ENCODE results near the gene ADCY9. TPM values are rescaled to one million over a fixed set of nuclear protein-coding genes. Genes with fewer than 3 reads are reported as not detected.
"Not testable (repeated sequence)": the region's sequence is repeated elsewhere in the genome, so short reads cannot be mapped to it uniquely, and the experiment has no call there.

Gene ADCY9
- total and polyA plus RNA-seq, 10 donors, result 0.70 to 23.0 (median 11.8) TPM

- DNase-seq, result no peak
- H3K27me3 ChIP-seq (replicated peaks in 1 of 7), result no peaks in the 10 kb centered on the region
- WGBS, 5 donors, result 58 to 75% (median 72%) methylated on average over 11 of the region's 11 CpGs
- no peaks in the 10 kb centered on the region for H3K9me3 ChIP-seq
- peaks cover 0 to 17% (median 3%) of the 10 kb centered on the region in 6 donors for H3K4me1 ChIP-seq
- TF ChIP-seq CTCF (IDR thresholded peaks at IDR 0.05 in 8 of 11, conservative IDR thresholded peaks at IDR 0.05 in 3 of 11), result no peak
- no peak for TF ChIP-seq POLR2A (IDR thresholded peaks at IDR 0.05)
- peak in 1 of 3 donors; percentile 17 for TF ChIP-seq POLR2AphosphoS5 (IDR thresholded peaks at IDR 0.05)
- intact Hi-C loops (cut with DNase I; ENCODE audit: low total_unique reads), result no loop called here
- peak overlapping the region in 1 of 8 donors; percentile 13 for H3K27ac ChIP-seq
- no peaks in the 10 kb centered on the region for H3K36me3 ChIP-seq
- no peak overlapping the region for H3K4me3 ChIP-seq
These were observed 170.3 kb downstream of the ADCY9 start for GRCh38 chr16:3945751-3946603.

- H3K36me3 ChIP-seq; H3K4me3 ChIP-seq; H3K27me3 ChIP-seq (replicated peaks in 1 of 7); intact Hi-C loops (cut with DNase I; ENCODE audit: low total_unique reads); H3K4me1 ChIP-seq; DNase-seq; H3K9me3 ChIP-seq; H3K27ac ChIP-seq: not testable (repeated sequence)
- WGBS, 5 donors, result 88 to 98% (median 98%) methylated on average over 2 of the region's 2 CpGs
These were observed 171.8 kb downstream of the ADCY9 start for GRCh38 chr16:3944457-3944856.

GRCh38 chr16:3942146-3942545 lies 174.1 kb downstream of the ADCY9 start:
- H3K9me3 ChIP-seq; H3K36me3 ChIP-seq; intact Hi-C loops (cut with DNase I; ENCODE audit: low total_unique reads); DNase-seq; H3K27ac ChIP-seq; H3K4me3 ChIP-seq: not testable (repeated sequence)
- peaks cover 0 to 16% (median 13%) of the 10 kb centered on the region in 6 donors for H3K4me1 ChIP-seq
- peaks cover 0 to 20% (median 0%) of the 10 kb centered on the region in 7 donors for H3K27me3 ChIP-seq (replicated peaks in 1 of 7)
- WGBS, 5 donors, result 78 to 98% (median 90%) methylated on average over 4 of the region's 4 CpGs

- intact Hi-C loops (cut with DNase I; ENCODE audit: low total_unique reads), result no loop called here
- TF ChIP-seq POLR2AphosphoS5 (IDR thresholded peaks at IDR 0.05), result peak in 1 of 3 donors; percentile 59
- peak; percentile 39 to 92 (median 82) for TF ChIP-seq CTCF (IDR thresholded peaks at IDR 0.05 in 8 of 11, conservative IDR thresholded peaks at IDR 0.05 in 3 of 11)
- TF ChIP-seq POLR2A (IDR thresholded peaks at IDR 0.05), result no peak
- WGBS, 5 donors, result 9 to 24% (median 11%) methylated on average over 15 to 43 of the region's 43 CpGs
- DNase-seq, result peak; percentile 88
- peaks cover 0 to 13% (median 12%) of the 10 kb centered on the region in 6 donors for H3K4me1 ChIP-seq
- H3K27me3 ChIP-seq (replicated peaks in 1 of 7), result peaks cover 0 to 21% (median 0%) of the 10 kb centered on the region in 7 donors
- peak overlapping the region in 6 of 8 donors; percentile 26 to 64 (median 34) for H3K4me3 ChIP-seq
- H3K27ac ChIP-seq, result no peak overlapping the region
- no peaks in the 10 kb centered on the region for H3K36me3 ChIP-seq
- no peaks in the 10 kb centered on the region for H3K9me3 ChIP-seq
These were observed 177.2 kb downstream of the ADCY9 start for GRCh38 chr16:3938843-3939624.

GRCh38 chr16:3938471-3938842 lies 177.8 kb downstream of the ADCY9 start:
- no peak for TF ChIP-seq CTCF (IDR thresholded peaks at IDR 0.05 in 8 of 11, conservative IDR thresholded peaks at IDR 0.05 in 3 of 11)

More at GRCh38 chr16:3938471-3938842, 177.8 kb downstream of the ADCY9 start:
- 47 to 64% (median 59%) methylated on average over 19 of the region's 19 CpGs for WGBS, 5 donors
- intact Hi-C loops (cut with DNase I; ENCODE audit: low total_unique reads), result no loop called here
- no peak overlapping the region for H3K27ac ChIP-seq
- H3K4me1 ChIP-seq, result peaks cover 0 to 13% (median 12%) of the 10 kb centered on the region in 6 donors
- peaks cover 0 to 21% (median 0%) of the 10 kb centered on the region in 7 donors for H3K27me3 ChIP-seq (replicated peaks in 1 of 7)
- H3K36me3 ChIP-seq, result no peaks in the 10 kb centered on the region
- H3K9me3 ChIP-seq, result no peaks in the 10 kb centered on the region
- no peak for DNase-seq
- H3K4me3 ChIP-seq, result peak overlapping the region in 6 of 8 donors; percentile 26 to 64 (median 34)

Data from spleen (tissue), 11 donors.